Measurements from ENCODE around the gene RNF224. TPM values are rescaled to one million over a fixed set of nuclear protein-coding genes. Genes with fewer than 3 reads are reported as not detected.
"Not testable (repeated sequence)": the region's sequence is repeated elsewhere in the genome, so short reads cannot be mapped to it uniquely, and the experiment has no call there.

RNF224 gene
- total RNA-seq, 1 experiment from 2014 or later, result not detected

DNA sequence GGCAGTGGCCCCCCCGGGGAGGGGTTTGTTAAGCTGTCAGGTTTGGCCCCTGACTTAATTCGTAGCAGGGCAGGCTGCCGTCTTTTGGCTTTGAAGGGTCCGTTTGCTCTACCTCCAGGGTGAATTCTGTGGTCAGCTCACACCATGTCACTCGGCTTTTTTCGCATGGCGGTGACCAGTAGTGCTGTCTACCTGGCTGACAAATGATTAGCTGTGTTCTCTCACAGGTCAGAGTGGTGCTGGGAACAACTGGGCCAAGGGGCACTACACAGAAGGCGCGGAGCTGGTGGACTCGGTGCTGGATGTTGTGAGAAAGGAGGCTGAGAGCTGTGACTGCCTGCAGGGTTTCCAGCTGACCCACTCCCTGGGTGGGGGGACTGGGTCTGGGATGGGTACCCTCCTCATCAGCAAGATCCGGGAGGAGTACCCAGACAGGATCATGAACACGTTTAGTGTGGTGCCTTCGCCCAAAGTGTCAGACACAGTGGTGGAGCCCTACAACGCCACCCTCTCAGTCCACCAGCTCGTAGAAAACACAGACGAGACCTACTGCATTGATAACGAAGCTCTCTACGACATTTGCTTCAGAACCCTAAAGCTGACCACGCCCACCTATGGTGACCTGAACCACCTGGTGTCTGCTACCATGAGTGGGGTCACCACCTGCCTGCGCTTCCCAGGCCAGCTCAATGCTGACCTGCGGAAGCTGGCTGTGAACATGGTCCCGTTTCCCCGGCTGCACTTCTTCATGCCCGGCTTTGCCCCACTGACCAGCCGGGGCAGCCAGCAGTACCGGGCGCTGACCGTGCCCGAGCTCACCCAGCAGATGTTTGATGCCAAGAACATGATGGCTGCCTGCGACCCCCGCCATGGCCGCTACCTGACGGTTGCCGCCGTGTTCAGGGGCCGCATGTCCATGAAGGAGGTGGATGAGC lies 15.2 kb downstream of the RNF224 start:
- Histone ChIP-seq H3K27me3 (replicated peaks; ENCODE audit: insufficient read depth, low read depth, low read length, poor library complexity) (no peaks in the 10 kb centered on the region), H3K4me1 (ENCODE audit: insufficient read depth, low read length, poor library complexity, severe bottlenecking) (peaks cover 33% of the 10 kb centered on the region), H3K27ac (ENCODE audit: low read depth, low read length, poor library complexity, severe bottlenecking) (peak overlapping the region; percentile 88), H3K36me3 (ENCODE audit: insufficient read depth, low read length, poor library complexity, severe bottlenecking) (peaks cover 24% of the 10 kb centered on the region), H3K4me3 (ENCODE audit: low read depth, low read length, poor library complexity, severe bottlenecking) (peak overlapping the region; percentile 97), H3K9me3 (ENCODE audit: low read depth, low read length, poor library complexity, severe bottlenecking) (no peaks in the 10 kb centered on the region)
- POLR2A ChIA-PET (ENCODE audit: low non-redundant PET), result interaction anchor here (0.6 kb wide), 3 partner anchors 19 to 184 kb away, joined by 3 to 9 read pairs (median 4); partner anchors contain the start of gene SAPCD2
- DNase-seq (ENCODE audit: low spot score), result no peak
- intact Hi-C loops (cut with micrococcal nuclease; ENCODE audit: unreplicated experiment), result no loop called here
- TF ChIP-seq, protein P1, sequence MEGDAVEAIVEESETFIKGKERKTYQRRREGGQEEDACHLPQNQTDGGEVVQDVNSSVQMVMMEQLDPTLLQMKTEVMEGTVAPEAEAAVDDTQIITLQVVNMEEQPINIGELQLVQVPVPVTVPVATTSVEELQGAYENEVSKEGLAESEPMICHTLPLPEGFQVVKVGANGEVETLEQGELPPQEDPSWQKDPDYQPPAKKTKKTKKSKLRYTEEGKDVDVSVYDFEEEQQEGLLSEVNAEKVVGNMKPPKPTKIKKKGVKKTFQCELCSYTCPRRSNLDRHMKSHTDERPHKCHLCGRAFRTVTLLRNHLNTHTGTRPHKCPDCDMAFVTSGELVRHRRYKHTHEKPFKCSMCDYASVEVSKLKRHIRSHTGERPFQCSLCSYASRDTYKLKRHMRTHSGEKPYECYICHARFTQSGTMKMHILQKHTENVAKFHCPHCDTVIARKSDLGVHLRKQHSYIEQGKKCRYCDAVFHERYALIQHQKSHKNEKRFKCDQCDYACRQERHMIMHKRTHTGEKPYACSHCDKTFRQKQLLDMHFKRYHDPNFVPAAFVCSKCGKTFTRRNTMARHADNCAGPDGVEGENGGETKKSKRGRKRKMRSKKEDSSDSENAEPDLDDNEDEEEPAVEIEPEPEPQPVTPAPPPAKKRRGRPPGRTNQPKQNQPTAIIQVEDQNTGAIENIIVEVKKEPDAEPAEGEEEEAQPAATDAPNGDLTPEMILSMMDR (conservative IDR thresholded peaks at IDR 0.05; ENCODE audit: low read depth, low read length), result no peak
- no peak for TF ChIP-seq EZH2 (IDR thresholded peaks at IDR 0.05; ENCODE audit: borderline replicate concordance, low read depth, low read length, poor library complexity, severe bottlenecking)
- BruUV-seq (replicated peaks), result no TSS peak
- CTCF ChIA-PET, result no interaction called here

DNA sequence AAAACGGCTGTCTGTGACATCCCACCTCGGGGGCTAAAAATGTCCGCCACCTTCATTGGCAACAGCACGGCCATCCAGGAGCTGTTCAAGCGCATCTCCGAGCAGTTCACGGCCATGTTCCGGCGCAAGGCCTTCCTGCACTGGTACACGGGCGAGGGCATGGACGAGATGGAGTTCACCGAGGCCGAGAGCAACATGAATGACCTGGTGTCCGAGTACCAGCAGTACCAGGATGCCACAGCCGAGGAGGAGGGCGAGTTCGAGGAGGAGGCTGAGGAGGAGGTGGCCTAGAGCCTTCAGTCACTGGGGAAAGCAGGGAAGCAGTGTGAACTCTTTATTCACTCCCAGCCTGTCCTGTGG lies 15.9 kb downstream of the RNF224 start:
- intact Hi-C loops (cut with micrococcal nuclease; ENCODE audit: unreplicated experiment); DNase-seq (ENCODE audit: low spot score); H3K27ac ChIP-seq (ENCODE audit: low read depth, low read length, poor library complexity, severe bottlenecking); H3K27me3 ChIP-seq (replicated peaks; ENCODE audit: insufficient read depth, low read depth, low read length, poor library complexity); CTCF ChIA-PET; H3K9me3 ChIP-seq (ENCODE audit: low read depth, low read length, poor library complexity, severe bottlenecking): not testable (repeated sequence)
- Histone ChIP-seq H3K4me3 (ENCODE audit: low read depth, low read length, poor library complexity, severe bottlenecking) (peak overlapping the region; percentile 97), H3K4me1 (ENCODE audit: insufficient read depth, low read length, poor library complexity, severe bottlenecking) (peaks cover 30% of the 10 kb centered on the region), H3K36me3 (ENCODE audit: insufficient read depth, low read length, poor library complexity, severe bottlenecking) (peaks cover 24% of the 10 kb centered on the region)
- POLR2A ChIA-PET (ENCODE audit: low non-redundant PET), result interaction anchor here (0.6 kb wide), 1 partner anchor 20 kb away, joined by 9 read pairs; no protein-coding TSS in a partner anchor
- TSS peak; percentile 81 for BruUV-seq (replicated peaks)

DNA sequence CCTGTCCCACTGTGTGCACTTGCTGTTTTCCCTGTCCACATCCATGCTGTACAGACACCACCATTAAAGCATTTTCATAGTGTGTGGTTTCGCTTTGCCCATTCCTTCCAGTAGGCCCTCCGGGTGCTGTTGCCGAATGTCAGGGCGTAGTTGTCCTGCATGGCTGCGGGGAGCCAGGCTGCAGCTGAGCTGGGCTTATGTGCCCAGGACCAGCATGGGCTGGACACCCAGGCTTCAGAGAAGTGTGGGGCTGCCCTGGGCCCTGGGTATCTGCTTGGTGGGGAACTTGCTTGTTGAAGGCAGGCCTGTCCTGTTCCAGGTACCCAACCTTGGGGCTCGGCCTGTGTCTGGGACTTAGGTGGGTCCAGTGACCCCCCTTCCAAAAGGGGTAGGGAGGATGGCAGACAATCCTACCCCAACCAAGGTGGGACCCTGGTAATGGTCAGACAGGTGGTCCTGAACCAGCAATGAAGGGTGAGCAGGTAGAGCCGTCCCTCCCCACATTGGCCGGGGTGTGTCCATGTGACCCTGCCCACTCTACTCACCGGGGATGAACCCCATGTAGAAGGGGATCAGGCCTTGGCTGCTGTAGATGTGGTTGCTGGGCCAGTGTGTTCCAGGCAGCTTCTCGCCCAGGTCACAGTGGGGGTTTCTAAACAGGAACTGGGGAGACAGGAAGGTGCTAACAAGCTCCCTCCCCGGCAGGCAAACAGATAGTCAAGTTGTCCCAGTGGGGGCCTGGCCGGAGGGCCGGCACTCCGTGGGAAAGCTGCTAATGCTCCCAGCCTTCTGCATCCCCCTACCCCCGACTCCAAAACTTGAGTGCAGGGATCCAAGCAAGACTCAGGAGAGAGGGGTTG lies 16.6 kb downstream of the RNF224 start:
- H3K4me3 ChIP-seq (ENCODE audit: low read depth, low read length, poor library complexity, severe bottlenecking), result peak overlapping the region; percentile 97
- H3K27me3 ChIP-seq (replicated peaks; ENCODE audit: insufficient read depth, low read depth, low read length, poor library complexity), result no peaks in the 10 kb centered on the region
- no peaks in the 10 kb centered on the region for H3K9me3 ChIP-seq (ENCODE audit: low read depth, low read length, poor library complexity, severe bottlenecking)
- intact Hi-C loops (cut with micrococcal nuclease; ENCODE audit: unreplicated experiment), result no loop called here
- TF ChIP-seq, protein P1 (conservative IDR thresholded peaks at IDR 0.05; ENCODE audit: low read depth, low read length), result no peak
- no peak for TF ChIP-seq EZH2 (IDR thresholded peaks at IDR 0.05; ENCODE audit: borderline replicate concordance, low read depth, low read length, poor library complexity, severe bottlenecking)
- no TSS peak for BruUV-seq (replicated peaks)
- H3K27ac ChIP-seq (ENCODE audit: low read depth, low read length, poor library complexity, severe bottlenecking), result peak overlapping the region; percentile 35
- peaks cover 24% of the 10 kb centered on the region for H3K36me3 ChIP-seq (ENCODE audit: insufficient read depth, low read length, poor library complexity, severe bottlenecking)
- peaks cover 30% of the 10 kb centered on the region for H3K4me1 ChIP-seq (ENCODE audit: insufficient read depth, low read length, poor library complexity, severe bottlenecking)
- DNase-seq (ENCODE audit: low spot score), result no peak
- ChIA-PET CTCF (no interaction called here), POLR2A (ENCODE audit: low non-redundant PET) (no interaction called here)

Measured in A673 (cell line).